NCI-H2196 (cell line): ENCODE results near the gene SLC38A6.

Experiments
- DNase-seq: peaks from one replicate; lab custom pipeline; 2025; ENCODE audit not compliant: unreplicated experiment; lab: John Stamatoyannopoulos, UW

The SLC38A6 gene

DNA sequence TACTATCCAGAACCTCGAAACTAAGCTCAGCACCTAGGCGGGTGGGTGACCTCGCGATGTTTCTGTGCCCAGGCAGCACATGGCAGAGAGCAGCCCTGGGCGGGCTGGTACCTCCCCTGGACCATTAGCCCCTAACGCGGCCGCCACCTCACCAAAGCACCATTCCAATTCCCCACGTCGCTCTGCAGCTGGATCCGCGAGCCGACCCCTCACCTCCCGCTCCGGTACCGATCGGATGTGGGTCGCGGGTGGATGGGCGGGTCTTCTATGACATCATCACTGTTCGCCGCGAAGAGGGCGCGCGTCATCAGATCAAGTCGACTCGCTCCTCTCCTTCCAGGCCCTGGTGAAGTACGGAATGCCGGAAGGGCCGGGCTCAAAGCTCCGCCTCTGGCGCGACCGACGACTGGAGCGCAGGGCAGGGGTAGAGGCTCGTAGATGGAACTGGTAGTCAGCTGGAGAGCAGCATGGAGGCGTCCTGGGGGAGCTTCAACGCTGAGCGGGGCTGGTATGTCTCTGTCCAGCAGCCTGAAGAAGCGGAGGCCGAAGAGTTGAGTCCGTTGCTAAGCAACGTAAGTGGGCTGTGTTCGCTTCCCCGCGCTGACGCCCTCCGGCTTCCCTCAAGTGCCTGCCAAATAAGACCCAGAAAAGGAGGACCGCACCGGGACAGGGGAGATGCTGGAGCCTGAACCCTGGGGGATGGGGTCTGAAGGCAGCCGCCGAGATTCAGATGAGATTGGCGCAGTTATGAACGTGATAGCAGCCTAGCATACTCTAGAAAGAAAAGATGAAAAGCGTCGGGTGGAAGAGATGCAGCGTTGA, at the start of gene SLC38A6, which contains the start of gene TRMT5:
Gene SLC38A6 (plus strand): TSS at position 435 of the 822 bp plus-strand sequence. CDS start 33 bp downstream, at position 468.
Gene TRMT5 (minus strand): TSS at position 269 of the 822 bp plus-strand sequence. CDS start 106 bp downstream, at position 163.
- peak; percentile 91 for DNase-seq

GRCh38 chr14:60933920-60934655, 47.0 kb upstream of the SLC38A6 start:
- no peak for DNase-seq

DNA sequence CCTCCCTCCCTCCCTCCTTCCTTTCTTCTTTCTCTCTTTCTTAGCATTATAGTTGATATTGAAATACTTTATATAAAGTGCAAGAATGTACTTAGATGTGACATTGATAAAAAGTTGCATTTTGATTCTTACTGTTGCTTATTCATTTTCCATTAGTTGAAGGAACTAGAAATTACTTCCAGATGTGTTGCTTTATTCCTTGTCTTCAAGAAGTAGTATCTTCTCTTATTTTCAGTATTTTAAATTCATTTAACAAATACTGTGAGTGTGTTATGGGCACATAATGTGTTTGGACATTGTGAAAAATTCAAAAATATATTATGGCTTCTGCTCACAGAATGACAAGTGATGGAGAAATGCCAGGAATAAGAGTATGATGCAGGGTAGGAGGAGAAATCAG, 45.7 kb upstream of the SLC38A6 start:
- no peak for DNase-seq

DNA sequence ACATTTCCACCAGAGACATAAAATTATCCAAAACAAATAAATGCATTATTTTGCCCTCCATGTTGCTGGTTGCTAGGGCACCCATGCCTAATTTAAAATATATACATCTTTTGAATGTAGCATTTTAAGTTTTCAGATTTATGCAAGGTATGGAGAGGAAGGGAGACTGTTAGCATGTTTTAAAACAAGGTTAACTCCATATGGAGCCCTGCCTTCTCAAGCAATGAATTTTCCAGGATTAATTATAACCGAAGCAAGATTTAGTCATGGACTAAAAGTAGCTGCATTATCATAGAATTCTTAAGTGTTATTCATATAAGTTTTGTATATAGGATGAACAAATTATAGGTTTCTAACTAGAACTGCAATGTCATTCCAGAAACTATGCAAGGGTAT, 37.4 kb upstream of the SLC38A6 start:
- DNase-seq, result no peak

- no peak for DNase-seq
Measured at GRCh38 chr14:60944204-60944603, 36.8 kb upstream of the SLC38A6 start.

DNA sequence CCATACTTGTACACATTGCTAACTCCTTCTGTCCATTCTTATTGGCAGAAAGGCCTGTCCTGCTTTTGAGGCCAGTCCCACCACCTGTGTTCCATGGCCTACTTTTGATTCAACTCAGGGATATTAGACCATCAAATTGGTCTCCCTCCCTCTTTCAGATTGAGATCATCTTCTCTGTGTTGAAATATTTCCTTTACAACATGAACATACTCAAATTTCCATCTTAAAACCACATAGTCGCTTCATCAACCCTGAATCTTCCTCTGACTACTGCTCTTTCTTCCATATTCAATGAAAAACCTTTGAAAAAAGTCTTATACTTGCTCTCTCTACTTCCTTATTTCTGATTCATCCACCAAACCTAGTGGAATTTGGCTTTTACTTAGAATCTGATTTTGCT, 35.1 kb upstream of the SLC38A6 start:
- DNase-seq, result no peak

- no peak for DNase-seq
Measured at GRCh38 chr14:60946773-60947172, 34.3 kb upstream of the SLC38A6 start.

GRCh38 chr14:60951776-60952435, 29.1 kb upstream of the SLC38A6 start:
- DNase-seq, result no peak

- no peak for DNase-seq
Measured at GRCh38 chr14:60956202-60956601, 24.8 kb upstream of the SLC38A6 start.

DNA sequence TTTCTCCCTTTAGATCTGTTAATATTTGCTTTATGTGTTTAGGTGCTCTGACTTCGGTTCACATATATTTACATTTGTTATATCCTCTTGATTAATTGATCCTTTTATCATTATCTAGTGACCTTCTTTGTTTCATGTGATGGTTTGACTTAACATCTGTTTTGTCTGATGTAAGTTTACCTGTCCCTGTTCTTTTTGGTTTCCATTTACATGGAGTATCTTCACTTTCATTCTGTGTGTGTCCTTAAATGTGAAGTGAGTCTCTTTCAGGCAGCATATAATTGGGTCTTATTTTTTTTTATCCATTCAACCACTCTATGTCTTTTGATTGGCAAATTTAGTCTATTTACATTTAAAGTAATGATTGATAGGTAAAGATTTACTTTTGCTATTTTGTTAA, 24.4 kb upstream of the SLC38A6 start:
- no peak for DNase-seq

GRCh38 chr14:60958146-60958545, 22.9 kb upstream of the SLC38A6 start:
- no peak for DNase-seq

- DNase-seq, result no peak
Measured at GRCh38 chr14:60963761-60964160, 17.3 kb upstream of the SLC38A6 start.

GRCh38 chr14:60964904-60965303, 16.1 kb upstream of the SLC38A6 start:
- no peak for DNase-seq

DNA sequence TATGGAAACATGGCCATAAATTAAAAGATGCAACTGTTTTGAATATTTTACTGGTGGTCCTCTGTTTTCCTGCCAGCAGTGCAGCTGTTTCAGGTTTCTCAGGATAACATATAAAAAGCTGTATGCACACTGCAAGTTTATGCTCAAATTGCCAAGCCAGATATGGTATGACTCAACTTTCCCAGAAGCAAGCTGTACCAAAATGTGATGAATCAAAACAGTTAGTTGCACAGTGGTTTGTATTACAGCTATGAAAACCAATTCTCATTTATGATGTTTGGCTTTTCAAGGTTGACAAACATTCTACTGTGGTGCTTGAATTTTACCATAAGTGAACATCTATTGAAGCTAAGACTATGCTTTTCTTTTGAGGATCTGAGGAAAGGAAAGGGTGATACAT, 15.6 kb upstream of the SLC38A6 start:
- no peak for DNase-seq

- no peak for DNase-seq
Measured at GRCh38 chr14:60968099-60968498, 12.9 kb upstream of the SLC38A6 start.

DNA sequence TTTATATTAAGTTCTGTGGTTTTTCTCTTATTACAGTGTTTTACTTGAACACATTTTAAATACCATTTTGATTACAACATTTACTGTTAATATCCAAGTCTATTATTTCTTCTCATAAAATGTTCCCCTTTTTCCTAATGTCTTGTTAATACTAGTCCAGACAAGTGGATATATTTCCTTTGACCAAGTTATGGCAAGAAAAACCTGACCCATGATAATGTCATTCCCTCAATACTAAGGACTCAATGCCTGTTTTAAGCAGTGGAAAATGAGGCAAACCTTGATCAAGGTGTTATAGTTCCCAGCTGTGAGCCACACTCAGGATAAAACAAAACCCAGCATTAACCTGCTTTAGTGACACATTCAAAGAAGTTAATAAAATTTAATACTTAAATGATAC, 12.4 kb upstream of the SLC38A6 start:
- DNase-seq, result no peak

- no peak for DNase-seq
Measured at GRCh38 chr14:60970146-60970545, 10.9 kb upstream of the SLC38A6 start.

DNA sequence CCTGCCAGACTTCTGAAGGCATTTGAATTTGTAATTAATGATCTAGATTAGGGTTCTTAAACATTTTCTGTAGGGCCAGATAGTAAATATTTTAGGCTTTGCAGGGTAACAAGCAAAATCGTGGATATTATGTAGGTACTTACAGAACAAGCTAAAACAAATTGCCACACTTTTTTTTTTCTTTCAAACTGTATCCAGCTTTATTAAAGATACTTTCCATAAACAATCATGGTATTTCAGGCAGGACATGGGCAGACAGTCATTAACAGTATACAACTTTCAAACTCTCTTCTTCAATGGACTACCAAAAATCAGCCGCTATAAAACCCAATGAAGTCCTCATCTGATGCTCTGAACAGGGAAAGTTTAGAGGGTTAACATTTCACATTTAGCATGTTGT, 9.8 kb upstream of the SLC38A6 start:
- DNase-seq, result no peak

DNA sequence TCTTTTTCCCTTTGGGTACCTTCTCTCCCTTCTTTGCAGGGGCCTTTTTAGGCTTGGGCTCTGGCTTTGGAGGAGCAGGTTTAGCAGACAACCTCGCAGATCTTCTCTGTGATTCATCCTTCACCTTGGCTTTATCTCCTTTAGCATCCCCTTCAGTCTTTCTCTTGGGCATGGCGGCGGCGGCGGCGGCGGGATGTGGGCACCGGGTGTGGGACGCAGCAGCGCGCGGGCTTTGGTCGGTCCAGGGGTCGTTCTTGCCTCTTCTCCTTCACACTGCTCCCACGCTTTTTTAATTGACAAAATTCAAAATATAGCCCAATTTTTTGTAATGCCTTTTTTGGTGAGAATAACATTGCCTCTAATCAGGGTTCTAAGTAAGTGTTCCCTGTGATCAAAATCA, 8.8 kb upstream of the SLC38A6 start:
- DNase-seq, result no peak

DNA sequence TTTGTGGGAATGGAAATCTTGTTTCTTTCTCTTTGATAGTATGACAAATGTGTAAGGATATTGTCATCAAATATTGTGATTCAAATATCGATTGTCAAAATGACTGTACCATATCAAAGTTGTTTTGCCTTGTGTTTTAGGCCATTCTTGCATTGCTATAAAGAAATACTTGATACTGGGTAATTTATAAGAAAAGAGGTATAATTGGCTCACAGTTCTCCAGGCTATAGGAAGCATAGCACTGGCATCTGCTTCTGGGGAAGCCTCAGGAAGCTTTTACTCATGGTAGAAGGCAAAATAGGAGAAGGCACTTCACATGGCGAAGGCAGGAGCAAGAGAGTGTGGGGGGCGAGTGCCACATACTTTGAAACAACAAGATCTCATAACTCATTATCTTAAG, 8.0 kb upstream of the SLC38A6 start:
- DNase-seq, result no peak

GRCh38 chr14:60974090-60974651, 6.9 kb upstream of the SLC38A6 start:
- DNase-seq, result no peak
